ENCODE results near the gene KIAA1614.

KIAA1614 gene

DNA sequence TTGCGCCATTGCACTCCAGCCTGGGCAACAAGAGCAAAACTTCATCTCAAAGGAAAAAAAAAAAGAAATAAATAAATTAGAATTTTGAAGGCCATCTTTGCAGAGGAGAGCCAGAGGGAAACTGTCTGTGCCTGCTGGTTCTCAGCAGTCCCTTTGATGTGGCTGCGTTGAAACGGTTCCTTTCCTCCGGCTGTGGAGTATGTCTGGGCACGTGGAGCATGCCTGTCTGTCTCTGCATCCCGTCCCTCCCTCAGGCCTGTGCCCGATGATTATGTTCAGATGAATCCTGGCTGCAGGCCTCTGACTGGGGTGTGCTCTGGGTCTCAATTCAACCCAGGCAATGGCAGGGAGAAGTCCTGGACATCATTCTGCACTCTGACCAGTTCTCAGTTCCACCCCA, 33.4 kb downstream of the KIAA1614 start:
- Histone ChIP-seq H2AFZ (ENCODE audit: low read length, unreplicated experiment) (no peak overlapping the region), H3K36me3 (ENCODE audit: insufficient read depth, low read length) (0 out of 2 replicates have a peak, but pooled peaks cover 6% of the 10 kb centered on the region), H3K27ac (ENCODE audit: low read depth, low read length) (no peak overlapping the region), H3K79me2 (ENCODE audit: control insufficient read depth, insufficient read depth, low read length, unreplicated experiment) (no peaks in the 10 kb centered on the region), H3K27me3 (ENCODE audit: insufficient read depth, low read length) (no peaks in the 10 kb centered on the region), H3K4me3 (ENCODE audit: low read depth, low read length) (no peak overlapping the region), H3K4me1 (ENCODE audit: control insufficient read depth, insufficient read depth, low read length, unreplicated experiment) (no peaks in the 10 kb centered on the region)

GRCh38 chr1:180946541-180947498, 34.1 kb downstream of the KIAA1614 start:
- H2AFZ ChIP-seq (ENCODE audit: low read length, unreplicated experiment) = no peak overlapping the region
- no peak overlapping the region for H3K27ac ChIP-seq (ENCODE audit: low read depth, low read length)
- no peak overlapping the region for H3K4me3 ChIP-seq (ENCODE audit: low read depth, low read length)
- H3K79me2 ChIP-seq (ENCODE audit: control insufficient read depth, insufficient read depth, low read length, unreplicated experiment) = no peaks in the 10 kb centered on the region
- no peaks in the 10 kb centered on the region for H3K27me3 ChIP-seq (ENCODE audit: insufficient read depth, low read length)
- H3K36me3 ChIP-seq (ENCODE audit: insufficient read depth, low read length) = 0 out of 2 replicates have a peak, but pooled peaks cover 6% of the 10 kb centered on the region
- H3K4me1 ChIP-seq (ENCODE audit: control insufficient read depth, insufficient read depth, low read length, unreplicated experiment) = no peaks in the 10 kb centered on the region

GRCh38 chr1:180947499-180947885, 34.8 kb downstream of the KIAA1614 start:
- H3K27me3 ChIP-seq (ENCODE audit: insufficient read depth, low read length) = no peaks in the 10 kb centered on the region
- no peak overlapping the region for H3K4me3 ChIP-seq (ENCODE audit: low read depth, low read length)
- H3K79me2 ChIP-seq (ENCODE audit: control insufficient read depth, insufficient read depth, low read length, unreplicated experiment) = no peaks in the 10 kb centered on the region
- H3K4me1 ChIP-seq (ENCODE audit: control insufficient read depth, insufficient read depth, low read length, unreplicated experiment) = no peaks in the 10 kb centered on the region
- H3K36me3 ChIP-seq (ENCODE audit: insufficient read depth, low read length) = 0 out of 2 replicates have a peak, but pooled peaks cover 6% of the 10 kb centered on the region
- H2AFZ ChIP-seq (ENCODE audit: low read length, unreplicated experiment) = no peak overlapping the region
- no peak overlapping the region for H3K27ac ChIP-seq (ENCODE audit: low read depth, low read length)

DNA sequence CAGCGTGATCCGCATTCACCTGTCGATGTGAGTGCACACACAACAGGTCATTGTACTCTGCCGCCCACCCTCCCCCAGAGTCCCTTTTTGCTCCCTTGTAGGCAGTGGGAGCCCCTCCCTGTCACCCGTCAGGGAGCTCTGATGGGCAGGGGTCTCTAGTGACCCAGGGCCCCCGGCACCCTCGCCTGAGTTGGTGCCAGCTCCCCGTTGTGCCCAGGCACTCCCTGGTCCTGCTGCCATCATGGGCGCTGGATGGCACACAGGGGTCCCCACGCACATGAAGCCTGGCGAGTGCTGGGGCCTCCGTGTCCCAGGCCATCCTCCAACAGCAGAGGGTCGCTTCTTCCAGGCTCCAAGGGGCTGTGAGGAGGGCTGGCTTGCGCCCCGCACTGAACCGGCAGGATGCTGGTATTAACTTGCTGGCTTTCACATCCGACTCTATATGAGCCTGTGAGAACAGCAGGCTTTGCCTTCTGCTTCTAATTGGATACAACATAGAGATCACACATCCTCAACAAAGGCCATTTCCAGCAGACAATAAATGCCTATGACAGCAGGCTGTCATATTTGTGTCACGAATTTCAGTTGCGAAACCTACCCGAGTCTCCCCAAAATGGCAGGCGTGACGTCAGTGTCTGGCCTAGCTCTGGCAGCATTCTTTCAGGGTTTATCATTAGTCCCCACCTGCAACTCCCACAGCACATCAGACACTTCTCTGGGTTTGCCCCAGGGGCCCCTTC, 35.4 kb downstream of the KIAA1614 start:
- Histone ChIP-seq H3K36me3 (ENCODE audit: insufficient read depth, low read length) (0 out of 2 replicates have a peak, but pooled peaks cover 6% of the 10 kb centered on the region), H3K27me3 (ENCODE audit: insufficient read depth, low read length) (no peaks in the 10 kb centered on the region), H2AFZ (ENCODE audit: low read length, unreplicated experiment) (no peak overlapping the region), H3K4me3 (ENCODE audit: low read depth, low read length) (no peak overlapping the region), H3K27ac (ENCODE audit: low read depth, low read length) (no peak overlapping the region), H3K4me1 (ENCODE audit: control insufficient read depth, insufficient read depth, low read length, unreplicated experiment) (no peaks in the 10 kb centered on the region), H3K79me2 (ENCODE audit: control insufficient read depth, insufficient read depth, low read length, unreplicated experiment) (no peaks in the 10 kb centered on the region)

DNA sequence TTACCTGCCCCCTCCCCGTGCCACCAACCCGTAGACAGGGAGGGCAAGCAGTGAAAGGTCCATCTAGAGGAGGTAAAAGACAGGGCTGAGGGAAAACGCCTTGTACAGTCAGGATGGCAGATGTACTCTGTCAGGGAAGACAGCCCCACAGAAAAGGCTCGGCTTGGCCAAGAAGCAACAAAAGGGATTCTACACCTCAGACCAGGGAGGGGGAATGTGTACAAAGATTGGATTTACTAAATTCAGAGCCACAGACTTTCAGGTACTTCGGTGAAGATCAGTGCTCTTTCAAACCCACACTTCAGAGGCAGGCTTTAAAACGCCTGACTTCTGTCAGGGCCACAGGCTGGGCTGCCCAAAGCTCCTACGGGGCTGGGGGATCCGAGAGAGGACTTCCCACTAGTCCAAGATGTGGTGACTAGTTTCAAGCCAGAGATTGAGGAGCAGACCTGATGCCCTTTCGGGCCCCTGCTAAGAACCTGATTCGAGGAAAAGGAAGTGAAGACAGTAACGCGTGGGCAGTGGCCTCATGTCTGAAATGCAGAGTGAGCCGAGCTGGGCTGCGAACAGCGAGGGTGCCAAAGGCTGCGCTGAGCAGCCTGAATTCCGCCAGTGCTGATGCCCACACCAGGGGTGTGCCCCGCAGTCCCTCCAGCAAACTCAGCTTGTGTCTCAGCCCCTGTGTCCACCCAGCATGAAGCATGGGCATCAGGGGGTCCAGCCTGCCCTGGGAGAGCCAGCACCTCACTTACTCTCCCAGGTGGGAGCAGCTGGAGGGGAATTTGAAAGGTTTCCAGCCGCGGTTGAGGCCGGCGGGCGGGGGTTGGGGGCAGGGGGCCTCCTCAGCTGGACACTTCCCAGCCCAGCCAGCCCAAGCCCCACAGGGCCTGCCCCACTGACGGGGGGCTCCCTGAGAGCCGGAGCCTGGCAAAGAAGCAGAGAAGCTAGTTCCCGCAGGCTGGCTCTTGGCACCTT, 36.2 kb downstream of the KIAA1614 start:
- H3K79me2 ChIP-seq (ENCODE audit: control insufficient read depth, insufficient read depth, low read length, unreplicated experiment) = no peaks in the 10 kb centered on the region
- H3K4me3 ChIP-seq (ENCODE audit: low read depth, low read length) = no peak overlapping the region
- no peaks in the 10 kb centered on the region for H3K27me3 ChIP-seq (ENCODE audit: insufficient read depth, low read length)
- 0 out of 2 replicates have a peak, but pooled peaks cover 6% of the 10 kb centered on the region for H3K36me3 ChIP-seq (ENCODE audit: insufficient read depth, low read length)
- no peak overlapping the region for H3K27ac ChIP-seq (ENCODE audit: low read depth, low read length)
- H3K4me1 ChIP-seq (ENCODE audit: control insufficient read depth, insufficient read depth, low read length, unreplicated experiment) = peaks cover 6% of the 10 kb centered on the region
- no peak overlapping the region for H2AFZ ChIP-seq (ENCODE audit: low read length, unreplicated experiment)

DNA sequence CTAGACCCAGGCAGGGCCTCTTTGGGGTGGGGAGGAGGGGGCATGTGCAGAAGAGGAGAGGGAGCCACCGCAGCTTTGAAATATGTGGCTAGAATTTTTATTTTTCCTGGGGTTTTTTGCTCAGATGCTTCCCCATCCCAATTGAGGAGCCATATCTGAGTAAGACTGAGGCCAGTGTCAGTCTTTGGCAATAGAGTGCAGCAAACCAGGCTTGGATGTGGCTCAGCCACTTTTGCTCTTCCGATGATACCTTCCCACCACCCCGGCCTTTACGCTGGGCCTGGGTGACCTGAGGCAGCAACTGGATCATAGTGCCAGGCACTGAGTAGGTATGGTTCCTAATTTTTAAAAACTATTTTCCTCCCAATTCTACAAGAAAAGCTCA, 36.9 kb downstream of the KIAA1614 start:
- H3K4me1 ChIP-seq (ENCODE audit: control insufficient read depth, insufficient read depth, low read length, unreplicated experiment) = peaks cover 6% of the 10 kb centered on the region
- no peaks in the 10 kb centered on the region for H3K79me2 ChIP-seq (ENCODE audit: control insufficient read depth, insufficient read depth, low read length, unreplicated experiment)
- H3K36me3 ChIP-seq (ENCODE audit: insufficient read depth, low read length) = 0 out of 2 replicates have a peak, but pooled peaks cover 6% of the 10 kb centered on the region
- no peaks in the 10 kb centered on the region for H3K27me3 ChIP-seq (ENCODE audit: insufficient read depth, low read length)
- no peak overlapping the region for H2AFZ ChIP-seq (ENCODE audit: low read length, unreplicated experiment)
- no peak overlapping the region for H3K4me3 ChIP-seq (ENCODE audit: low read depth, low read length)
- H3K27ac ChIP-seq (ENCODE audit: low read depth, low read length) = no peak overlapping the region

GRCh38 chr1:180950321-180950720, 37.6 kb downstream of the KIAA1614 start:
- no peak overlapping the region for H3K4me3 ChIP-seq (ENCODE audit: low read depth, low read length)
- no peak overlapping the region for H2AFZ ChIP-seq (ENCODE audit: low read length, unreplicated experiment)
- H3K27me3 ChIP-seq (ENCODE audit: insufficient read depth, low read length) = no peaks in the 10 kb centered on the region
- no peak overlapping the region for H3K27ac ChIP-seq (ENCODE audit: low read depth, low read length)
- H3K79me2 ChIP-seq (ENCODE audit: control insufficient read depth, insufficient read depth, low read length, unreplicated experiment) = no peaks in the 10 kb centered on the region
- H3K4me1 ChIP-seq (ENCODE audit: control insufficient read depth, insufficient read depth, low read length, unreplicated experiment) = peaks cover 6% of the 10 kb centered on the region
- 0 out of 2 replicates have a peak, but pooled peaks cover 6% of the 10 kb centered on the region for H3K36me3 ChIP-seq (ENCODE audit: insufficient read depth, low read length)

DNA sequence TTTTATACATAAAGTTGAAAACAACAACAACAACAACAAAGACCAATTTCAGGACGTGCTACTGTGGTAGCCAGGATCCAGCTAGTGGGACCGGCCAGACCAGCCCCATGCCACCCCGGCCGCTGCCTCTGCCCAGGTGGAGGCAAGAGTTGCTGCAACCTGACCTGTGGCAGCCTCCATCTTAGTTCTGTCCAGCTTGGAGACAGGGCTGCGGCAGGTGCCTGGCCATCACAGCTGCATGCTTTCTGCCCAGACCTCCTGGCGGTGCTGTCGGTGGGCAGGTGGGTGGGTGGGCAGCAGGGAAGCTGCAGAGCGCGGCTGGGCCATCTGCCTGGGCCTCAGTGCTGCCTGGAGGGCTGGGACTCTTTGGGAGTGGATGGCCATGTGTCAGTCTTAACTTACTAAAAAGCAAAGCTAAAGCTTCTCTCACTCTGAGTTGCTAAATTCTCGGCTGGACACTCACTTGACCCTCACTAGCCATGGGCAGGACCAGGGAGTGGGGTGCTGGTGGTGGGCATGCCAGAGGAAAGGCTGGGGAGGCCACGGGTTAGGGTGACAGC, 38.6 kb downstream of the KIAA1614 start:
- Histone ChIP-seq H3K79me2 (ENCODE audit: control insufficient read depth, insufficient read depth, low read length, unreplicated experiment) (no peaks in the 10 kb centered on the region), H3K4me1 (ENCODE audit: control insufficient read depth, insufficient read depth, low read length, unreplicated experiment) (peaks cover 6% of the 10 kb centered on the region), H3K4me3 (ENCODE audit: low read depth, low read length) (no peak overlapping the region), H3K27ac (ENCODE audit: low read depth, low read length) (no peak overlapping the region), H2AFZ (ENCODE audit: low read length, unreplicated experiment) (no peak overlapping the region), H3K36me3 (ENCODE audit: insufficient read depth, low read length) (0 out of 2 replicates have a peak, but pooled peaks cover 3% of the 10 kb centered on the region), H3K27me3 (ENCODE audit: insufficient read depth, low read length) (no peaks in the 10 kb centered on the region)

DNA sequence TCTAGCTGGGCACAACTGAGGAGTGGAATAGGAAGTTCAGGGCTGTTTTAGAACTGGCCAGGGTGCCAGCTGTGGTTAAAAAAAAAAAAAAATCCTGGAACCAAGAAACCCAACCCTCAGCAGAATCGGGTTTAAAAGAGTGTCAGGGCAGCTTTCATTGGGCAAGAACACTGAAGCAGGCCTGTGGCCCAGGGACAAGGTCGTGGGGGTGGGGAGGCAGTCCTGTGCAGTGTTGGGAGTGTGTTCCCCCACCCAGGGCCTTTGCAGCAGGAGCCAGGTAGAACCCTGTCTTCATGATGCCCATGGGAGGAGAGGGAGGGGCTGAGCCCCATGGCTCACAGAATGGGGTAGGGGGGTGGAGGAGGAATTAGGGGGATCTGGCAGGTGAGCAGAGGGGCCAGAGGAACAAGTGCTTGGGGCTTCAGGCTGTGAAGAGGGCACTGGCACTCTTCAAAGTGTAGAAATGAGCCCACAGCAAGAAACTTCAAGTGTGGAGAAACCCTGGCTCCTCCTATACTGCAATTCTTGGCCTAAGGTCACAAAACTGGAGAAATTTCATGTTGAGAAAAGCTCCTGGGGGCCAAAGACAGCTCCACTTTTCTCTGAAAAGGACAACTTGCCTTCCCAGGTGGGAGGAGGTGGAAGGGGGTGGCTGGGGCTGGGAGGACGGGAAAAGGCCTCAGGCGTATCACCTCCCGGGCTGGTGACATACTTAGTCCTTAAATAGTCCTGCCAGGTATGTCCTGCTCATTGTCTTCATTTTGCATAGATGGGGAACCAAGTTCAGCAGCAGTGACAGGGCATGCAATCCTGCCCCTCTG, 39.3 kb downstream of the KIAA1614 start:
- H2AFZ ChIP-seq (ENCODE audit: low read length, unreplicated experiment) = no peak overlapping the region
- H3K27ac ChIP-seq (ENCODE audit: low read depth, low read length) = no peak overlapping the region
- no peaks in the 10 kb centered on the region for H3K79me2 ChIP-seq (ENCODE audit: control insufficient read depth, insufficient read depth, low read length, unreplicated experiment)
- H3K36me3 ChIP-seq (ENCODE audit: insufficient read depth, low read length) = no peaks in the 10 kb centered on the region
- no peaks in the 10 kb centered on the region for H3K27me3 ChIP-seq (ENCODE audit: insufficient read depth, low read length)
- no peak overlapping the region for H3K4me3 ChIP-seq (ENCODE audit: low read depth, low read length)
- H3K4me1 ChIP-seq (ENCODE audit: control insufficient read depth, insufficient read depth, low read length, unreplicated experiment) = peaks cover 6% of the 10 kb centered on the region

Data from ACC112 (cell line).